Endothelial cell of umbilical vein (primary cell): Measurements from ENCODE around the gene BGN. TPM values are rescaled to one million over a fixed set of nuclear protein-coding genes. Genes with fewer than 3 reads are reported as not detected.

Experiments
- BruUV-seq: library from RNA; stranded (reverse); fragments of 400-500 nt; replicated peaks from 2 replicates; lab custom pipeline; 2021; lab: Mats Ljungman, UMichigan
- CTCF ChIA-PET: fragments of 300-600, 350-600 bp; sonication (Branson Sonifier 250); formaldehyde crosslinking; loops from one replicate; lab custom pipeline; 2021; ENCODE audit warnings: antibody characterized with exemption, inconsistent platforms; lab: Charles Lee
- POLR2A ChIA-PET: fragments of 300-600, 350-600 bp; sonication (Branson Sonifier 250); formaldehyde crosslinking; loops from one replicate; lab custom pipeline; 2021; ENCODE audit warnings: antibody characterized with exemption, inconsistent platforms; lab: Charles Lee
- DNase-seq: peaks from one replicate; pipeline ENCODE4 v3.0.0-alpha.2; 2011; ENCODE audit warnings: low read depth, low spot score
- FAIRE-seq: peaks from 2 replicates; lab custom pipeline; 2011; peaks lifted over from hg19 to GRCh38; lab: Jason Lieb, UNC
- H2AFZ ChIP-seq: 2 replicates; pipeline ENCODE4 v1.6.0; 2012; ENCODE audit warnings: low read depth, low read length, control low read depth, inconsistent platforms
- H3K27ac ChIP-seq: 2 replicates; pipeline ENCODE4 v1.5.1; 2011; ENCODE audit warnings: low read depth, mild to moderate bottlenecking, control low read depth, low read length, moderate library complexity; ENCODE audit not compliant: insufficient read depth
- H3K27me3 ChIP-seq, 2 experiments: 2 replicates each; pipeline versions ENCODE4 v1.6.0 to v1.6.1; 2011; ENCODE audit warnings: low read length in 2 of 2, mixed read lengths in 1 of 2; ENCODE audit not compliant: control insufficient read depth in 2 of 2, insufficient read depth in 2 of 2
- H3K36me3 ChIP-seq, 2 experiments: 2 replicates in 1 of 2; 3 replicates in 1 of 2; pipeline ENCODE4 v1.5.1; 2011; ENCODE audit warnings: low read length in 2 of 2, mild to moderate bottlenecking in 1 of 2, moderate library complexity in 1 of 2; ENCODE audit not compliant: control insufficient read depth in 2 of 2, insufficient read depth in 2 of 2; ENCODE audit errors: extremely low read depth in 1 of 2
- H3K4me1 ChIP-seq: 3 replicates; pipeline ENCODE4 v1.5.1; 2011; ENCODE audit warnings: mild to moderate bottlenecking, low read length; ENCODE audit not compliant: control insufficient read depth, insufficient read depth; ENCODE audit errors: extremely low read depth
- H3K4me2 ChIP-seq: 2 replicates; pipeline ENCODE4 v1.6.1; 2011; ENCODE audit warnings: low read length, control low read depth, mixed read lengths; ENCODE audit not compliant: insufficient read depth
- H3K4me3 ChIP-seq, 3 experiments: fragments of 200-600 bp in 1 of 3; sonication (generic), shearing (Covaris generic) in 1 of 3; replicated peaks in 1 of 3; 2 replicates each; pipeline ENCODE4 v1.5.1; 2011 to 2016; ENCODE audit warnings: control low read depth in 3 of 3, low read length in 3 of 3, mild to moderate bottlenecking in 2 of 3, inconsistent platforms in 1 of 3, low read depth in 1 of 3, moderate library complexity in 1 of 3; ENCODE audit not compliant: insufficient read depth in 1 of 3
- H3K79me2 ChIP-seq: 2 replicates; pipeline ENCODE4 v1.6.0; 2012; ENCODE audit warnings: low read length, inconsistent platforms; ENCODE audit not compliant: control insufficient read depth, insufficient read depth
- H3K9ac ChIP-seq: replicated peaks from 2 replicates; pipeline ENCODE3; 2011; ENCODE audit warnings: low read length, control low read depth; ENCODE audit not compliant: insufficient read depth; ENCODE audit errors: extremely low read depth
- H3K9me1 ChIP-seq: replicated peaks from 3 replicates; pipeline ENCODE4 v1.6.0; 2011; ENCODE audit warnings: mild to moderate bottlenecking, low read length; ENCODE audit not compliant: control insufficient read depth, insufficient read depth; ENCODE audit errors: extremely low read depth
- H3K9me3 ChIP-seq: replicated peaks from 2 replicates; pipeline ENCODE4 v1.5.1; 2012; ENCODE audit warnings: low read length, inconsistent platforms; ENCODE audit not compliant: control insufficient read depth, insufficient read depth
- H4K20me1 ChIP-seq: replicated peaks from 2 replicates; pipeline ENCODE3; 2011; ENCODE audit warnings: mild to moderate bottlenecking, low read length; ENCODE audit not compliant: control insufficient read depth, insufficient read depth; ENCODE audit errors: extremely low read depth
- JUN ChIP-seq: IDR thresholded peaks from 2 replicates; pipeline ENCODE4 v1.6.1; 2011; ENCODE audit warnings: borderline replicate concordance, low read depth; ENCODE audit not compliant: insufficient read length, insufficient read depth
- MYC ChIP-seq: IDR thresholded peaks from one replicate; pipeline ENCODE4 v1.6.1; 2011; ENCODE audit warnings: mild to moderate bottlenecking, low read depth, low read length
- POLR2A ChIP-seq: IDR thresholded peaks from 2 replicates; pipeline ENCODE4 v1.6.1; 2012; ENCODE audit warnings: low read depth, mild to moderate bottlenecking, control low read depth, low read length
- dilution Hi-C: fragments of 300-500 bp; cut with MboI; formaldehyde crosslinking; loops from one replicate; pipeline ENCODE4 v1.15.0; 2019; ENCODE audit warnings: low sequenced_read_pairs; ENCODE audit not compliant: extremely low pct_ligation_motif_present
- intact Hi-C: fragments of 100-400 bp; cut with micrococcal nuclease; formaldehyde crosslinking; loops from one replicate; pipeline ENCODE4 v1.10.0; 2022
- polyA plus RNA-seq, 4 experiments: library from polyadenylated mRNA; depleted of rRNA in 3 of 4; stranded (reverse) in 3 of 4; unstranded in 1 of 4; fragments of >200 nt; gene quantifications; 2 replicates each; pipeline versions ENCODE4 v1.2.1 to v1.2.3, GENCODE V29; 2011 to 2012; ENCODE audit warnings: missing spikeins in 1 of 4
- total RNA-seq: library from RNA; stranded (reverse); gene quantifications from 2 replicates; pipeline ENCODE4 v1.2.3, GENCODE V29; 2021

BGN gene
- total and polyA plus RNA-seq, 2 donors (not counting 3 experiments of a cell fraction or from before 2014, with no cell fraction given) = 479 to 879 TPM

GRCh38 chrX:153511784-153512500, 17.2 kb downstream of the BGN start:
- no TSS peak for BruUV-seq
- Histone ChIP-seq H3K9ac (no peak overlapping the region), H3K79me2 (no peaks in the 10 kb centered on the region), H3K4me1 (no peaks in the 10 kb centered on the region), H3K27ac (no peak overlapping the region), H3K4me3 (no peak overlapping the region), H3K4me2 (no peak overlapping the region), H2AFZ (no peak overlapping the region), H3K9me3 (no peaks in the 10 kb centered on the region), H3K9me1 (no peaks in the 10 kb centered on the region), H3K36me3 (peaks cover 0 to 13% of the 10 kb centered on the region in 2 experiments), H3K27me3 (peaks cover 5 to 6% of the 10 kb centered on the region in 2 experiments), H4K20me1 (no peaks in the 10 kb centered on the region)
- dilution Hi-C loops (no loop called here), intact Hi-C loops (no loop called here)
- FAIRE-seq (no peak), DNase-seq (peak; percentile 36)
- CTCF ChIA-PET = interaction anchor here (2.5 to 8.2 kb wide), 2 partner anchors 41 to 51 kb away, joined by 16 to 146 read pairs; partner anchors contain the start of gene HAUS7
- POLR2A ChIA-PET = interaction anchor here (1.3 kb wide), 1 partner anchor 51 kb away, joined by 3 read pairs; no protein-coding TSS in a partner anchor
- no peak for TF ChIP-seq MYC
- peak; percentile 53 for TF ChIP-seq POLR2A

- Histone ChIP-seq H3K9ac (no peak overlapping the region), H3K9me3 (no peaks in the 10 kb centered on the region), H3K9me1 (no peaks in the 10 kb centered on the region), H3K4me3 (no peak overlapping the region), H3K27me3 (peaks cover 8 to 9% of the 10 kb centered on the region in 2 experiments), H3K79me2 (no peaks in the 10 kb centered on the region), H4K20me1 (no peaks in the 10 kb centered on the region), H3K4me2 (no peak overlapping the region), H3K36me3 (peaks cover 0 to 9% of the 10 kb centered on the region in 2 experiments), H3K4me1 (no peaks in the 10 kb centered on the region), H2AFZ (no peak overlapping the region), H3K27ac (no peak overlapping the region)
- dilution Hi-C loops (no loop called here), intact Hi-C loops (no loop called here)
- no TSS peak for BruUV-seq
- ChIA-PET CTCF (interaction anchor here (2.5 to 8.2 kb wide), 2 partner anchors 41 to 51 kb away, joined by 16 to 146 read pairs; partner anchors contain the start of gene HAUS7), POLR2A (interaction anchor here (0.6 to 0.7 kb wide), 2 partner anchors 43 to 101 kb away, joined by 3 to 4 read pairs; no protein-coding TSS in a partner anchor)
- TF ChIP-seq JUN (no peak), POLR2A (peak; percentile 67)
- FAIRE-seq (no peak), DNase-seq (no peak)
These were observed 17.7 kb downstream of the BGN start for GRCh38 chrX:153512501-153512893.
